Duodenal mucosa (tissue), 2 donors: ENCODE data around the gene ENTPD1.
"Not testable (repeated sequence)": the region's sequence is repeated elsewhere in the genome, so short reads cannot be mapped to it uniquely, and the experiment has no call there.

Experiments used
- H3K27ac ChIP-seq: one replicate; pipeline ENCODE4 v1.7.0; 2013; ENCODE audit warnings: low read depth, low read length
- H3K27me3 ChIP-seq, 2 donors: one replicate each; pipeline ENCODE4 v1.7.0; 2013; ENCODE audit warnings: low read length in 2 of 2, control low read depth in 1 of 2; ENCODE audit not compliant: insufficient read depth in 2 of 2, control insufficient read depth in 1 of 2
- H3K36me3 ChIP-seq, 2 donors: one replicate each; pipeline ENCODE4 v1.7.0; 2013; ENCODE audit warnings: low read length in 2 of 2, control low read depth in 1 of 2; ENCODE audit not compliant: insufficient read depth in 2 of 2, control insufficient read depth in 1 of 2
- H3K4me1 ChIP-seq, 2 donors: one replicate each; pipeline ENCODE4 v1.7.0; 2013; ENCODE audit warnings: low read length in 2 of 2, control low read depth in 1 of 2; ENCODE audit not compliant: insufficient read depth in 2 of 2, control insufficient read depth in 1 of 2
- H3K4me3 ChIP-seq, 2 donors: one replicate each; pipeline ENCODE4 v1.7.0; 2013; ENCODE audit warnings: low read length in 2 of 2, low read depth in 1 of 2
- H3K9ac ChIP-seq, 2 donors: one replicate each; pipeline ENCODE4 v1.7.0; 2013; ENCODE audit warnings: low read length in 2 of 2, low read depth in 1 of 2
- H3K9me3 ChIP-seq, 2 donors: one replicate each; pipeline ENCODE4 v1.7.0; 2013; ENCODE audit warnings: low read length in 2 of 2, control low read depth in 1 of 2; ENCODE audit not compliant: control insufficient read depth in 1 of 2

Gene ENTPD1

GRCh38 chr10:95907456-95908253, 151.7 kb downstream of the ENTPD1 start, which contains the start of gene CC2D2B:
TSS of gene CC2D2B (plus strand) at chr10:95907975. CDS start at chr10:95911324, 3,349 bp downstream.
- H3K9ac ChIP-seq: peak within 1 kb of the TSS; percentile 49 to 69
- H3K27me3 ChIP-seq: no peaks in the 10 kb centered on the region
- no peaks in the 10 kb centered on the region for H3K9me3 ChIP-seq
- peaks cover 4 to 9% of the 10 kb centered on the region in 2 donors for H3K4me1 ChIP-seq
- peaks cover 0 to 3% of the 10 kb centered on the region in 2 donors for H3K36me3 ChIP-seq
- peak within 1 kb of the TSS; percentile 62 for H3K27ac ChIP-seq
- H3K4me3 ChIP-seq: peak within 1 kb of the TSS; percentile 85 to 94

GRCh38 chr10:95908450-95908849, 152.5 kb downstream of the ENTPD1 start:
- peaks cover 0 to 3% of the 10 kb centered on the region in 2 donors for H3K36me3 ChIP-seq
- peaks cover 4 to 9% of the 10 kb centered on the region in 2 donors for H3K4me1 ChIP-seq
- H3K9ac ChIP-seq: no peak overlapping the region
- peak overlapping the region in 1 of 2 donors; percentile 85 for H3K4me3 ChIP-seq
- no peaks in the 10 kb centered on the region for H3K27me3 ChIP-seq
- H3K27ac ChIP-seq: no peak overlapping the region
- H3K9me3 ChIP-seq: no peaks in the 10 kb centered on the region

GRCh38 chr10:95909561-95909960, 153.6 kb downstream of the ENTPD1 start:
- Histone ChIP-seq H3K27ac (no peak overlapping the region), H3K9me3 (no peaks in the 10 kb centered on the region), H3K36me3 (no peaks in the 10 kb centered on the region), H3K4me3 (no peak overlapping the region), H3K27me3 (no peaks in the 10 kb centered on the region), H3K9ac (no peak overlapping the region), H3K4me1 (peaks cover 4 to 9% of the 10 kb centered on the region in 2 donors)

- H3K4me3 ChIP-seq, H3K9me3 ChIP-seq: not testable (repeated sequence)
Observed at GRCh38 chr10:95916039-95916438, 160.1 kb downstream of the ENTPD1 start.

More at GRCh38 chr10:95916039-95916438, 160.1 kb downstream of the ENTPD1 start:
- not testable (repeated sequence) for H3K27me3 ChIP-seq, H3K4me1 ChIP-seq, H3K36me3 ChIP-seq, H3K27ac ChIP-seq, H3K9ac ChIP-seq
